ENCODE results near the gene CSMD2.

The CSMD2 gene

DNA sequence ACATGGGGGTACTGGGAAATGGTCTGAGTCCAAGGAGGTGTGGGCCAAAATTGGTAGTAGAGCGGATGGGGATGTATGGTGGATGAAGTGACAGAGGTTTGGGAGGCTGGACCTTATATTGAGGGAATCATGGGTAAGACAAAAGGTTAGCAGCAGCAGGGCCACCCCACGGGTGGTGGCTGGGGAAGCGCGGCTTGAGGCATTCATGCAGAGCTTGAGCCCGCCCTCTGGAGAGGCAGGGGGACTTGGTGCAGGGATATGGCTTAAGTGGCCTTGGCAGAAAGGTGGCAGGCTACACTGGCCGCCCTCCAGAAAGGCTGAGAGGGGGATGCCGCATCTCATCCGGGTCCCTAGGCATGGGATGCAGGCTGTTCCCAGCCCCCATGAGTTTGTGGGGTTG, 269.6 kb downstream of the CSMD2 start:
- DNase-seq = no peak

GRCh38 chr1:33893147-33893830, 271.7 kb downstream of the CSMD2 start:
- no peak for DNase-seq

DNA sequence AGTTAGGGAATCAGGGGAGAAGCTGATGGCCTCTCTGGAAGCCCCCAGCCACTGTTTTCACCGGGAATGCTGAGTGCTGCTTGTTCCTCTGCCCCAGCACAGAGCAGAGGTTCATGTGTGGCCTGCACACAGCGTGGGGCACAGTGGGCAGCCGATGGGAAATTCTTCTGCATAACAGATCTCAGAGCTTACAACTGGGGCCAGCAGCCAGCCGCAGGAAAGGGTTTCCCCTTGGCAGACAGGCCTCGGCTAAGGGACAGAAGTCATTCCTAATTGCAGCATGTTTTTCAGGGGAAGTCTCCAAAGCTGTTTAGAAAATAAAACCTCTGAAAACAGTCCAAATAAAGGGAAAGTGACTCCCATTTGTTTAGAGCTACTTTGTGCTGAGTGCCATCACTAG, 278.5 kb downstream of the CSMD2 start:
- no peak for DNase-seq

- DNase-seq = no peak
Measured at GRCh38 chr1:33880305-33880704, 284.7 kb downstream of the CSMD2 start.

DNA sequence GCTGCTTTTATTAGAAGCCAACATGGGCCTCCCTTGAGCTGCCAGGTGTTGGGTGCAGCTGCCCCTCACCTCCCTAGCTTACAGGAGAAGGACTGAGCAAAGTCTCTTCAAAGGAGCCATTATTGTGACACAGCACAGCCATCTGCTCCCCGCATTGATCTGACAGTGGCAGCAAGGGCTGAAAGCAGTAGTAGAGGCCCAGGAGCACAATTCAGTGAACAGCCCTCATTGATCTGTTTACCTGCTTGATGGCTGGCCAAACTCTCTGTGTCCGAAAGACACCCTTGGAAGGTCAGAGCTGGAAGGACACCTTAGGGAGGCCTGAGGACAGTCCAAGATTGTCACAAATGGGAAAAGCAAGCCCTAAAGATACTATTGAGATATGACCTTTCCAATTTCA, 286.6 kb downstream of the CSMD2 start:
- DNase-seq = no peak

DNA sequence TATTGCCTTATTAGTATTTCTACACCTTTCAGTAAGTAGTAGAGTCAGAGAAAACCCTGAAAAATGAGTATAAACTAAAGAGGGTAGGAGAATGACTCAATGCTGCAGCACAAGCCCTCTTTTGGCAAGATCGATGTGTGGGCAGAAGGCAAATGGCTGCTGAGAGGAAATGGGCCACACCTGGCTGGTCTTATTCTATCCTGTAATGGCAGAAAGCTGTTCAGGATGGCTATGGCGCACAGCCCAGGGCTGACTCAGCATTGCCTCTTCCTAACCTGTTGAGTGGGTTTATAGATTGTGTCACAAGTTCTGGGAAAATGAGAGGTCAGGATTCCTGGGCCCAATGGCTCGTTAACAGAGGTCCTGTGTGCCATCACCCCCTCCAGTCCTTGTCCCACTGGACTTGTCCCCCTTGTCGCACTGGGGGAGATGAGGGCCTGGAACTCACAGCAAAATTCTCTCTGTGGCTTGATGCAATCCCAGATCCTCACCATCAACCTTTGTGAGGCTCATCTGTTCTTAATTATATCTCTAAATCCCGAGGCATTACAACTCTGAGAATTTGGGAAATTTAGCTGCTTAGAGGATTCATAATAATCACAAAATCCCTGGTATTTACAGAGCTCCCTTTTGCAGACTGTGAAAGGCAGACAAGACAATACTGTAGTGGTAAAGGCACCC, 287.9 kb downstream of the CSMD2 start:
- no peak for DNase-seq

- no peak for DNase-seq
Measured at GRCh38 chr1:33875862-33876261, 289.2 kb downstream of the CSMD2 start.

DNA sequence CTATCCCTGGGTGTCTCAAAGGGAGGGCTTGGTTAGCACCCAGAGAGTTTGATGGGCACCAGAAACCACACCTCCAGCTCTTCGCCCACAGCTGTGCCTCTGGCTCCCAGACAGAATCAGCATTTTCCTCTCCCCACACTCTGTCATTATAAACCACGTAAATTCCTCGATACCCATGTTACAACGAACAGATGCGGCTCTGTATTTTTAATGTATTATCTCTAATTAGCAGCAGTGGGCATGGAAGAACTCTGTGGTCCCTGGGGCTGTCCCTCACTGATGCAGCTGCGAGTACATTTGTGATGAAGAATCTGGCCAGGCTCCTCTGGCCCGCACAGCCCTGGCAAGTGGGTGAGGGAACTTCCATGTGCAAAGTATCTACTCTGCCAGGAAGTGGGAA, 290.4 kb downstream of the CSMD2 start:
- no peak for DNase-seq

GRCh38 chr1:33872683-33873082, 292.3 kb downstream of the CSMD2 start:
- no peak for DNase-seq

- DNase-seq = no peak
Measured at GRCh38 chr1:33872275-33872674, 292.8 kb downstream of the CSMD2 start.

GRCh38 chr1:33867684-33868083, 297.3 kb downstream of the CSMD2 start:
- no peak for DNase-seq

- DNase-seq = no peak
Measured at GRCh38 chr1:33866281-33866680, 298.7 kb downstream of the CSMD2 start.

DNA sequence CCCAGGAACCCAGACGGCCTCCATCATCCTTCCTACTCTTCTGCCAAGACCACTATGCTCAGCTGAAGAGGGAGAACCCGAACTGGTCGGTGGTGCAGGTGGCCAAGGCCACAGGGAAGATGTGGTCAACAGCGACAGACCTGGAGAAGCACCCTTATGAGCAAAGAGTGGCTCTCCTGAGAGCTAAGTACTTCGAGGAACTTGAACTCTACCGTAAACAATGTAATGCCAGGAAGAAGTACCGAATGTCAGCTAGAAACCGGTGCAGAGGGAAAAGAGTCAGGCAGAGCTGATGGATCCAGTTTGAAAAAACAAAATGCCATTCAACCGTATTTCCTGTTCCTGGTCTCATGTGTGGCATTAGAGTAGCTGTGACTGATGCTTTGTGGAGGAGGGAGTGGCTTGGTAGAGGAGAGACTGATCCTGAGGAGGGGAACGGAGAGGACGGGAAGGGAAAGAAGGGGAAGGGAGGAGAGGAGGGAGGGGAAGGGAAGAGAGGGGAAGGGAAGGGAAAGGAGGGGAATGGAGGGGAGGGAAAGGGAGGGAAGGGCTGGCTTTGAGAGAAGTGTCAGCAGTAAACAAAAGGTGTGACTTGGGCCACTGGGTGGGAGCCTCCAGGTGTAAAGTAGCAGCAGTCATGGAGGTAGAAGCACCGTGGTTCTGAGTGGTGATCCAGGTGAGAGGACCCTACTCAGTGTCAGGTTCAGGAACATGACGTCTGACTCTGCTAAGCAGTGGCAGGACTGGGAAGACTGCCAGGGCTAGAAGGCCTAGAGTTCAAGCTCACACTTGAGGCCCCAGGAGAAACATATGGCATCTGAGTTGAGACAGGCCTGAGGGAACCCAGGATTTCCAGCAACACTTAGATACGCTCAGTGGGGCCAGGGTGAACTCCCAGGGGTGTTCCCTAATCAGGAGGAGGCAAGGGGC, 300.3 kb downstream of the CSMD2 start:
- DNase-seq = no peak

DNA sequence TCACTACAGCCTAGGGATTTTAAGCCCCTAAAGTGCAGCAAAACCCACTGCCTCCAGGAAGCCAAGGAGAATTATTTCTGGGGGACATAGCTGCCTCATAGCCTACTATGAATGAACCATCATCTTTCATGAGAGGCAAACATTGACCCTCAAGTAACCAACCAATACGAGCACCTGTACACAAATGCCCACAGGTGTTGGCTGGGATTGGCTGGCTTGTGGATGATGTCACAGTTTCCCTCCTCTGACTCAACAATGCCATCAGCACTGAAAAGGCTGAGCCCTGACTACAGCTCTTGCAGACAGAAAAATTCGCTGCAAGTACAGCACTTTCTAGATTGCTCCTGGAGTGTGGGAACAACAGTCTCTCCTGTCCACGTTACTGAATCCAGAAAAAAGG, 301.3 kb downstream of the CSMD2 start, which contains the start of gene HMGB4:
Gene HMGB4 (plus strand): TSS at position 301 of the 400 bp plus-strand sequence. CDS start 113 bp downstream, outside the sequence.
- no peak for DNase-seq

GRCh38 chr1:33860671-33861070, 304.4 kb downstream of the CSMD2 start:
- no peak for DNase-seq

- no peak for DNase-seq
Measured at GRCh38 chr1:33854091-33854490, 310.9 kb downstream of the CSMD2 start.

DNA sequence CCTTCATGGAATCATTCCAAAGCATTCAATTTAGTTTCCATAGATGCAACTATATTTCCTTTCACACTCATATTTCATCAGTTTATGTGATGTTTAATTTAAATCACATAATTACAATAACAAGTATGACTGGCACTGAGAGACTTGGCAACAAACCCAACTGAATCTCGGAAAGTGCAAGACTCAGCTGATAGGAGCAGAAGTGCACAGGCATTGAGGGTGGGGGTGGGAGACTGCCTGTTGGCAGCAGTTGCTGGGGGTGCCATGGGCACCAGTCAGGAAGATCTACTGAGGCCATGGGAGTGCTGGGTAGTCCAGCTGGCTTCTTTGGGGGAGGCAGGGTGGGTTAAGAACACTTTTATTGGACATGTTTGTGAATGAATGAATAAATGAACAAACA, 311.6 kb downstream of the CSMD2 start:
- DNase-seq = no peak

GRCh38 chr1:33852711-33853110, 312.3 kb downstream of the CSMD2 start:
- DNase-seq = no peak

DNA sequence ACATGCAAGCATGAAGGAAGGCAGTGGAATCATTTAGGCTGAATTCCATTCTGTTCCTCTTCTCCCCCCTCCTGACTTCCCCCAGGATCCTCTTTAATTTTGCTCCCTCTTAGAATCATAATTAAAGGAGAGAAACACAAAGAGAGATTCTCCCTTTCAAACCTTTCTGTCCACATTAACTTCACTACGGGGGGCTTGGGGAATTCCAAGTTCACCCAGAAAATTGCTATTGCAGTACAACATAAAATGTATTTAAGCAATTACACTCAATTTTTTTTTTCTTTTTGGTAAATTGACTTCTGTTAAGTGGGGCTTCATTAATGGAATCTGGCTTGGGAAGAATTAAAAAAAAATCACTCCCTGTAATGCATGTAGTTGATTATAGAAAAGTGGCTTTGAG, 314.5 kb downstream of the CSMD2 start:
- DNase-seq = no peak

- DNase-seq = no peak
Measured at GRCh38 chr1:33849211-33849610, 315.8 kb downstream of the CSMD2 start.

DNA sequence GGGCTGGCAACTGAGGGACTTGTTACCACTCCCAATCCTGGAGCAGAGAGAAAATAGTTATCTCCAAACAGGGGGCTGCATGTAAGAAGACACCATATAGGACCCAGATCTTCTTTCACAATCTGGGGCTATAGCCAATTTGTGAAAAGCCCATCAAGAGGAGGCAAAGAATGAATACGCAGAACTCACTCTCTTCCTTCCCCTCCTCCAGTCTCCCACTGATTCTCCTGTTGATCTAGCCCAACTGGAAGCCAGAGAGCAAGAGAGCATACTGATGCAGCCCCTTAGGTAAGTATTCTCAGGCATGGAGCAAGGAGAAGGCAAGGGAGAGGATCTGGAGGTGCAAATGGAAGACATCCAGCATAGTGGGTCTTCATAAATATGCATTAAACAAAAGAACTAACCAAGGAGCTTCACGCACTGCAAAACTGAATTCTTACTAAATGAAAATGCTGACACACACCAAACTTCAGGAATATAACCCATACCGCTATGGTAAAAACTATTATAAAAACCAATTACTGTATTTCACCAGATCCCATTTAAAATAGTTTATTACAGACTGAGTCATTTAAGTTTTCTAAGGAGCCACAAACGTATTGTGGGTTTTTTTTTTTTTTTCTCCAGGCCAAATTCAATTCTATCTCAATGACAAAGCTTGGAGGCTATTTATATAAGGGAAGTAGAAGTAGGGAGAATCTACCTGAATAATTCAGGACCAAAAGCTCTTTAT, 316.7 kb downstream of the CSMD2 start:
- no peak for DNase-seq

DNA sequence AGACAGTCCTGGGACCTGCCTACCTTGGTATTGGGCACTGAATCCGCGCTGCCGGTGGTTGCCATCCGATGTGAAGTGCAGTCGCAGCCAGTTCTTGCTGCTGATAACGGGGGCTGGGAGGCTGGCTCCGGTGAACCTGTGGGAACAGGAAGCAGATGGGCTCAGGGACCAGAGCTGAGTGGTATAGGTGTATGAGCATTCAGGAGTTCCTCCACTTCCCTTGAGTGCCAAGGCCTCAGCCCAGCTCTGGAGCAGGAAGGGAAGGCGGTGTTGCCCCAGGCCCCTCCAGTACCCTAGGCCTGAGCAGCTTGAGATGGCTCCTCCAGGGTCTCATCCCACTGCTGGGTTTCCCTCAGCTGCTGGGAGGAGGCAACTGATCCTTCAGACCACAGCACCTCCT, 318.2 kb downstream of the CSMD2 start:
- DNase-seq = no peak

DNA sequence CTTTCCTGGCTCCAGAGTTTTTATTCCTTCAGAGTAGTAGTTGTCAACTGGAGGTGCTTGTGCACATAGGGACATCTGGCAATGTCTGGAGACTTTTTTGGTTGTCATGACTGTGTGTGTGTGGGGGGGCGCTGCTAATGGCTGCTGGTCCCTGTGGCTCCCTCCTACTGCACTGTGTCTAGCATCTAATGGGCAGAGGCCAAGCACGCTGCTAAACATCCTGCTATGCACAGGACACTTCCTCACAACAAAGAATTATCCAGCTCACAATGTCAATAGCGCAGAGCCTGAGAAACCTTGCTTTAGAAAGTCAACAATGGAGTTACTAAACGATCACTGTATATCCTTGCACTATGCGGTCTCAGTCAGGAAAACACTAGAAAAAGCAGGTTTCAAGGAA, 320.9 kb downstream of the CSMD2 start:
- no peak for DNase-seq

All from activated T-cell treated with anti-CD3 and anti-CD28 coated beads, Interleukin-2, amount 50 U/mL, for 1 hour (primary cell).